Measurements from ENCODE around the gene CHCHD10.

DNA sequence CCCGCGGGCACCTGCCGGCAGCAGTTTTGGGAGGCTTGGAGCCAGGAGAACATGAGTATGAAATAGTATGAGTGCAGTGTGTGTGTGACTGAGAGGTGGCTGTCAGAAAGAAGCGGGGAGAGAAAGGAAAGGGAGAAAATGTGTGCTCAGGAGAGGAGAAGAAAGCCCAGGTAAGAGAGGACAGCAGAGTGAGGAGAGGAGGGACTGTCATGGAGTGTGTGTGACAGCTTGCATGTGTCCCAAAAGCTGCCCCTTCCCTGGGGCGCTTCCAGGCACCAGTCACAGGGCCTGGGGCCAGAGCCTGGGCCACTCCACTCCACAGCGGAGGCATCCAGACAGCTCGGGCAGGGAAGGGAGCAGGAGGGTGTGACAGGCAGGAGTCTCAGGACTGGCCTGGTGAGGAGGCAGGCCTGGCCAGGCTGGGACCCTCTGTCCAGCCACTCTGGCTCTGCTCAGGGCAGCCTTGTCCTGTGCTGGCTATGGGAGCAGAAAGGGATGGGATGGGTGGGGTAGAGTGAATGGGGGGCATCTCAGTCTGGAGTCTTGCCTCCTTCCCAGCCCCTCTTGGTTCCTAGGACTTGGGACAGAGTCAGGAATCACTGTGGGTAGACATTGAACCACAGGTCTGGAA lies 5.8 kb upstream of the CHCHD10 start:
- TF ChIP-seq, protein P1, sequence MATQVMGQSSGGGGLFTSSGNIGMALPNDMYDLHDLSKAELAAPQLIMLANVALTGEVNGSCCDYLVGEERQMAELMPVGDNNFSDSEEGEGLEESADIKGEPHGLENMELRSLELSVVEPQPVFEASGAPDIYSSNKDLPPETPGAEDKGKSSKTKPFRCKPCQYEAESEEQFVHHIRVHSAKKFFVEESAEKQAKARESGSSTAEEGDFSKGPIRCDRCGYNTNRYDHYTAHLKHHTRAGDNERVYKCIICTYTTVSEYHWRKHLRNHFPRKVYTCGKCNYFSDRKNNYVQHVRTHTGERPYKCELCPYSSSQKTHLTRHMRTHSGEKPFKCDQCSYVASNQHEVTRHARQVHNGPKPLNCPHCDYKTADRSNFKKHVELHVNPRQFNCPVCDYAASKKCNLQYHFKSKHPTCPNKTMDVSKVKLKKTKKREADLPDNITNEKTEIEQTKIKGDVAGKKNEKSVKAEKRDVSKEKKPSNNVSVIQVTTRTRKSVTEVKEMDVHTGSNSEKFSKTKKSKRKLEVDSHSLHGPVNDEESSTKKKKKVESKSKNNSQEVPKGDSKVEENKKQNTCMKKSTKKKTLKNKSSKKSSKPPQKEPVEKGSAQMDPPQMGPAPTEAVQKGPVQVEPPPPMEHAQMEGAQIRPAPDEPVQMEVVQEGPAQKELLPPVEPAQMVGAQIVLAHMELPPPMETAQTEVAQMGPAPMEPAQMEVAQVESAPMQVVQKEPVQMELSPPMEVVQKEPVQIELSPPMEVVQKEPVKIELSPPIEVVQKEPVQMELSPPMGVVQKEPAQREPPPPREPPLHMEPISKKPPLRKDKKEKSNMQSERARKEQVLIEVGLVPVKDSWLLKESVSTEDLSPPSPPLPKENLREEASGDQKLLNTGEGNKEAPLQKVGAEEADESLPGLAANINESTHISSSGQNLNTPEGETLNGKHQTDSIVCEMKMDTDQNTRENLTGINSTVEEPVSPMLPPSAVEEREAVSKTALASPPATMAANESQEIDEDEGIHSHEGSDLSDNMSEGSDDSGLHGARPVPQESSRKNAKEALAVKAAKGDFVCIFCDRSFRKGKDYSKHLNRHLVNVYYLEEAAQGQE (IDR thresholded peaks at IDR 0.05; ENCODE audit: low read depth, low read length) = no peak
- TF ChIP-seq EZH2 (IDR thresholded peaks at IDR 0.05; ENCODE audit: borderline replicate concordance, control insufficient read depth, low read depth, low read length) = no peak
- TF ChIP-seq, protein P2, sequence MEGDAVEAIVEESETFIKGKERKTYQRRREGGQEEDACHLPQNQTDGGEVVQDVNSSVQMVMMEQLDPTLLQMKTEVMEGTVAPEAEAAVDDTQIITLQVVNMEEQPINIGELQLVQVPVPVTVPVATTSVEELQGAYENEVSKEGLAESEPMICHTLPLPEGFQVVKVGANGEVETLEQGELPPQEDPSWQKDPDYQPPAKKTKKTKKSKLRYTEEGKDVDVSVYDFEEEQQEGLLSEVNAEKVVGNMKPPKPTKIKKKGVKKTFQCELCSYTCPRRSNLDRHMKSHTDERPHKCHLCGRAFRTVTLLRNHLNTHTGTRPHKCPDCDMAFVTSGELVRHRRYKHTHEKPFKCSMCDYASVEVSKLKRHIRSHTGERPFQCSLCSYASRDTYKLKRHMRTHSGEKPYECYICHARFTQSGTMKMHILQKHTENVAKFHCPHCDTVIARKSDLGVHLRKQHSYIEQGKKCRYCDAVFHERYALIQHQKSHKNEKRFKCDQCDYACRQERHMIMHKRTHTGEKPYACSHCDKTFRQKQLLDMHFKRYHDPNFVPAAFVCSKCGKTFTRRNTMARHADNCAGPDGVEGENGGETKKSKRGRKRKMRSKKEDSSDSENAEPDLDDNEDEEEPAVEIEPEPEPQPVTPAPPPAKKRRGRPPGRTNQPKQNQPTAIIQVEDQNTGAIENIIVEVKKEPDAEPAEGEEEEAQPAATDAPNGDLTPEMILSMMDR (IDR thresholded peaks at IDR 0.05 in 2 of 3, conservative IDR thresholded peaks at IDR 0.05 in 1 of 3; ENCODE audit: control insufficient read depth in 2 of 3, extremely low read depth in 1 of 3, insufficient read depth in 1 of 3, low read depth in 3 of 3, low read length in 3 of 3) = no peak
- TF ChIP-seq POLR2A (IDR thresholded peaks at IDR 0.05; ENCODE audit: low read depth, low read length) = no peak
- no peak for TF ChIP-seq SIN3A (IDR thresholded peaks at IDR 0.05; ENCODE audit: low read depth, low read length)
- TF ChIP-seq SRF (IDR thresholded peaks at IDR 0.05; ENCODE audit: low read depth in 2 of 2, low read length in 2 of 2) = no peak

Data from GM12878 (cell line).